HG02642 (cell line): Measurements from ENCODE around the gene HNRNPF.
"Not testable (repeated sequence)": the region's sequence is repeated elsewhere in the genome, so short reads cannot be mapped to it uniquely, and the experiment has no call there.

Experiments used
- ATAC-seq: cut with Tn5 transposase; IDR thresholded peaks from one replicate; pipeline ENCODE4 v1.9.1; 2021; ENCODE audit warnings: mild to moderate bottlenecking; ENCODE audit not compliant: unreplicated experiment, poor library complexity

Gene HNRNPF, protein sequence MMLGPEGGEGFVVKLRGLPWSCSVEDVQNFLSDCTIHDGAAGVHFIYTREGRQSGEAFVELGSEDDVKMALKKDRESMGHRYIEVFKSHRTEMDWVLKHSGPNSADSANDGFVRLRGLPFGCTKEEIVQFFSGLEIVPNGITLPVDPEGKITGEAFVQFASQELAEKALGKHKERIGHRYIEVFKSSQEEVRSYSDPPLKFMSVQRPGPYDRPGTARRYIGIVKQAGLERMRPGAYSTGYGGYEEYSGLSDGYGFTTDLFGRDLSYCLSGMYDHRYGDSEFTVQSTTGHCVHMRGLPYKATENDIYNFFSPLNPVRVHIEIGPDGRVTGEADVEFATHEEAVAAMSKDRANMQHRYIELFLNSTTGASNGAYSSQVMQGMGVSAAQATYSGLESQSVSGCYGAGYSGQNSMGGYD

DNA sequence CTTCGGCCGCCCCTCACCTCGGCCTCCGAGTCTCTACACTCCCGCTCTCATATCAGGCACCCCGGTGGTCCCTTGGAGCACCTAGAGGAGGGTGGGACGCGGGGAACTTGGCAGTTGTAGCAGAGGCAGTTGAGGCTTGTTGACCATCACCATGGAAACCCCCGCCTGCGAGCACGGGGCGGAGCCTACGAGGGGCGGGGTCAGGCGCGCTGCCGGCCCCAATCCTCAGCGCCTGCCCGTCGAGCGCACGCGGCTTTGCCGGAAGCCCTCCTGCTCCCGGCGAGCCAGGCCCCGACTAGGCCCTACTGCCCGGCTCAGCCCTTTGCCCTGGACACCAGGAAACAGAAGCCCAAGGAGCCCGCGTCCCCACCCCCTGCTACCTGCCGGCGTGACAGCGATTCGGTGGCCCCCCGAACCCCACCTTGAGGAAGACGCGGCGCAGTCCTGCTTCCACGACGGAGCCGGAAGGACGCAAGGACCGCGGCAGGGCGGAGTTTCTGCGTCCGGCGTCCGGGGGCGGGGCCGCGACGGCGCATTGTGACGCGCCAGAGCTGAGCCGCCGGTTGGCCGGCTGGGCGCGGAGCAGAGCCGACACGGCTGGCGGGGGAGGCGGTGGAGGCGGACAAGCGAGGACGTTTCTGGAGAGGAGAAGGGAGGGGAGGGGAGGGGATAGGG is at the start of gene HNRNPF:
Gene HNRNPF (minus strand): TSS at position 477 of the 675 bp plus-strand sequence. CDS start 21,302 bp downstream, outside the sequence.
- peak; percentile 71 for ATAC-seq

DNA sequence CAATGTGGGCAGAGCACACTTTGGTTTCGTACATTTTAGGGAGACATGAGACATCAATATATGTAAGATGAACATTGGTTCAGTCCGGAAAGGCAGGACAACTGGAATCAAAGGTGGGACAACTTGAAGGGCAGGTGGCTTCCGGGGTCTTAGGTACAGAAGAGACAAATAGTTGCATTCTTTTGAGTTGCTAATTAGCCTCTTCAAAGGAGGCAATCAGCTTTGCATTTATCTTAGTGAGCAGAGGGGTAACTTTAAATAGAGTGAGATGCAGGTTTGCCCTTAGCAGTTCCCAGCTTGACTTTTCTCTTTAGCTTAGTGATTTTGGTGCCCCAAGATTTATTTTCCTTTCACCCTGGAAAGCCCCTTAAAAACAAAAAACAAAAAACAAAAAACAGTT is 49.2 kb upstream of the HNRNPF start:
- ATAC-seq, result no peak

DNA sequence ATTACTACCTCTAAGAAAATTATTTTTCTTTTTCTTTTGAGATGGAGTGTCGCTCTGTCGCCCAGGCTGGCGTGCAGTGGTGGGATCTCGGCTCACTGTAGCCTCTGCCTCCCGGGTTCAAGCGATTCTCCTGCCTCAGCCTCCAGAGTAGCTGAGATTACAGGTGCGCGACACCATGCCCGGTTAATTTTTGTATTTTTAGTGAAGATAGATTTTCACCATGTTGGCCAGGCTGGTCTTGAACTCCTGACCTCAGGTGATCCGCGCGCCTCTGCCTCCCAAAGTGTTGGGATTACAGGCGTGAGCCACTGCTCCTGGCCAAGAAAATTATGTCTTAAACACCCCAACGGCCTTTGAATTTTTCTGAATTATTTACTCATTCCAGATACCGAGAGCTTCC is 47.6 kb upstream of the HNRNPF start:
- ATAC-seq, result not testable (repeated sequence)

DNA sequence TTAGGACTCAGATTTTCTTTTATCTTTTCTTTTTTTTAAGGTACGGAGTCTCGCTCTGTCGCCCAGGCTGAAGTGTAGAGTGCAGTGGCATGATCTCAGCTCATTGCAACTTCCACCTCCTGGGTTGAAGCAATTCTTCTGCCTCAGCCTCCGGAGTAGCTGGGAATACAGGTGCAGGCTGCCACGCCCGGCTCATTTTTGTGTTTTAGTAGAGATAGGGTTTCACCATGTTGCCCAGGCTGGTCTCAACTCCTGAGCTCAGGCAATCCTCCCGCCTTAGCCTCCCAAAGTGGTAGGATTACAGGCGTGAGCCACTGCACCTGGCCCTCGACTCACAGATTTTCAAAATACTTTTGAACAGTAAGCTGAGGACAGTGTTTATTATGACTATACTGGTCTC is 45.0 kb upstream of the HNRNPF start:
- not testable (repeated sequence) for ATAC-seq

DNA sequence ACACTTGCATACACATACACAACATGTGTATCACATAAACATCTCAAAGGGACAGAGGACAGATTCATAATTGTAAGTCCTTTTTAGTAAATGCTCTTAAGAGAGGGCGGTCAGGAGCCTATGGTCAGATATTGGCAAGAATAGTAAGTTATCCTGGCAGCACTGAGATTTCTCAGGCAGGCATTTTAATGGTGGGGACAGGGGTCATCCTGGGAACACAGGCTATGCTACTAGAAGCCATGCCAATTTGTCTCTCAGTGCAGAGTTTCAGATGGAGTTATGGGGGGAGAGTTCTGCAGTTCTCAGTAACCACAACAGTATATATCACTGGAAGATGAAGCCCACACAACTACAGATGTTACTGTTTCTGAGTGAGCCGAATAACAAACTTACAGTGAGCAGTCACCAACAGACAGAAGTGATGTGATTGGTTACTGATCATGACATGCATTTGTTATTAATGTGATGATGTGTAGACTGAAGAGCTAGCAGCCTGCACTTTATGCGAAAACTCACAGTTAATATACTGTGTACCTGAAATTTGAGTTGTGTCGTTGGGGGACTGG is 44.4 kb upstream of the HNRNPF start:
- no peak for ATAC-seq

DNA sequence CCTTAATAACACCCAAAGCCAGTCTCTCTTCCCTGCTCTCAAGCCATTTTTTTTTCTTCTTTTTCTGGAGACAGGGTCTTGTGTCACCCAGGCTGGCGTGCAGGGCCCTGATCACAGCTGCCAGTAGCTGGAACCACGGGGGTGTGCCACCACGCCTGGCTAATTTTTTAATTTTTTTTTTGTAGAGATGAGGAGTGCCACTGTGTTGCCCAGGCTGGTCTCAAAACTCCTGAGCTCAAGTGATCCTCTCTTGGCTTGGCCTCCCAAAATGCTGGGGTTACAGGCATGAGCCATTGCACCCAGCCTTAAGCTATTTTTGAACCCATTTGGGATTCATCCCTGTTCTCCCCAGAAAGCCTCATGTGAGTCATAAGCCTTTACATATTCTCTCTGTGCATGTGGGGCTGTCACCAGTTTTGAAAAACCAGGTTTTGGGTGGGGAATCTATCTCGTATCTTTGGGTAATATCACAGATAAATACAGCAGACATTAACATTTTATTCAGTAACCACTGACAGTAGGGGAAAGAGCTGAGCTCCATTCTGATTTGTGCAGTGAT is 43.4 kb upstream of the HNRNPF start:
- no peak for ATAC-seq

DNA sequence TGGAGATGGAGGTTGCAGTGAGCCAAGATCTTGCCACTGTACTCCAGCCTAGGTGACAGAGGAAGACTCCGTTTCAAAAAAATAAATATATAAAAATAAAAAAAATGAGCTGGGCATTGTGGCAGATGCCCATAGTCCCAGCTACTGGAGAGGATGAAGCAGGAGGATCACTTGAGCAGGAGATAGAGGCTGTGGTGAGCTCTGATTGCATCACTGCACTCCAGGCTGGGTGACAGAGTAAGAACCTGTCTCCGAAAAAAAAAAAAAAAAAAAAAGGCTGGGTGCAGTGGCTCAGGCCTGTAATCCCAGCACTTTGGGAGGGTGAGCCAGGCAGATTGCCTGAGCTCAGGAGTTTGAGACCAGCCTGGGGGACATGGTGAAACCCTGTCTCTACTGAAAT is 39.8 kb upstream of the HNRNPF start:
- ATAC-seq, result no peak

DNA sequence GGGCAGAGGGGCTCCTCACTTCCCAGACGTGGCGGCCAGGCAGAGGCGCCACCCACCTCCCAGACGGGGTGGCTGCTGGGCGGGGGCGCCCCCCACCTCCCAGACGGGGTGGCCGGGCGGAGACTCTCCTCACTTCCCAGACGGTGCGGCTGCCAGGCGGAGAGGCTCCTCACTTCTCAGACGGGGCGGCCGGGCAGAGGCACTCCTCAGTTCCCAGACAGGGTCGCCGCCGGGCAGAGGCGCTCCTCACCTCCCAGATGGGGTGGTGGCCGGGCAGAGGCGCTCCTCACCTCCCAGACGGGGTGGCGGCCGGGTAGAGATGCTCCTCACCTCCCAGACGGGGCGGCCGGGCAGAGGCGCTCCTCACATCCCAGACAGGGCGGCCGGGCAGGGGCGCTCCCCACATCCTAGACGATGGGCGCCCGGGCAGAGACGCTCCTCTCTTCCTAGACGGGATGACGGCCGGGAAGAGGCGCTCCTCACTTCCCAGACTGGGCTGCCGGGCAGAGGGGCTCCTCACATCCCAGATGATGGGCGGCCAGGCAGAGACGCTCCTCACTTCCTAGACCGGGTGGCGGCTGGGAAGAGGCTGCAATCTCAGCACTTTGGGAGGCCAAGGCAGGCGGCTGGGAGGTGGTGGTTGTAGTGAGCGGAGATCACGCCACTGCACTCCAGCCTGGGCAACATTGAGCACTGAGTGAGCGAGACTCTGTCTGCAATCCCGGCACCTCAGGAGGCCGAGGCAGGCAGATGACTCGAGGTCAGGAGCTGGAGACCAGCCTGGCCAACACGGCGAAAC is 37.4 kb upstream of the HNRNPF start:
- not testable (repeated sequence) for ATAC-seq

DNA sequence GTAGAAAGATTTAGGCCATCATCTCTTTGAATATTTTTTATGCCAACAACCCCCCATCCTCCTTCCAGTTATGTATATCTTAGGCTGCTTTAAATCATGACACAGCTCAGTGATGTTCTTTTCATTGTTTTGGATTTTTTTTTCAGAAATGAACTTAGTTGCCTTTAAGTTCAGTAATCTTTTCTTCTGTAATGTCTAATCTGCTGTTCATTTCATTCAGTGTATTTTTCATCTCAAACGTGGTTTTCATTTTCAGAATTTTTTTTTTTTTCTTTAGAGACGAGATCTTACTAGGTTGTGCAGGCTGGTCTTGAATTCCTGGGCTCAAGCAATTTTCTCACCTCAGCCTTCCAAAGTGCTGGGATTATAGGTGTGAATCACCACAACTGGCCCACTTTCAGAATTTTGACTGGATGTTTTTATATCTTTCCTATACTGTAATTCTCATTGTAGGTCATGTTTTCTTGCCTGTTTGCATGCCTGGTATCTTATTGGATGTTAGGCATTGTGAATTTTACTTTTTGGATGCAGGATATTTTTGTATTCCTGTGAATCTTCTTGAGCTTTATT is 36.0 kb upstream of the HNRNPF start:
- ATAC-seq, result no peak

DNA sequence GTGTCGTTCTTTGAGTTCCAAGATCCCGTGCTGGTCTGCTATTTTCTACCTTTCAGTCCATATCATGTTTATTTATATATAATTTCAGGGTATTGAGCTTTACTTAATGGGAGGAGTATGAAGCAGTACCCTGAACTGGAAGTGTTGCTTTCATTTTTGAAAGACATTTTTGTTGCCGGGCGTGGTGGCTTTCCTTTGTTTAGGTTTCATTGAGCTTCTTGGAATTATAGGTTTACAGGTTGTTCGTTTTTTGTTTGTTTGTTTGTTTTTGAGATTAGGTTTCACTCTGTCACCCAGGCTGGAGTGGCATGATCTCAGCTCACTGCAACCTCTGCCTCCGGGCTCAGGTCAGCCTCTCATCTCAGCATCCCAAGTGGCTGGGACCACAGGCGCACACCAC is 35.3 kb upstream of the HNRNPF start:
- ATAC-seq, result no peak

DNA sequence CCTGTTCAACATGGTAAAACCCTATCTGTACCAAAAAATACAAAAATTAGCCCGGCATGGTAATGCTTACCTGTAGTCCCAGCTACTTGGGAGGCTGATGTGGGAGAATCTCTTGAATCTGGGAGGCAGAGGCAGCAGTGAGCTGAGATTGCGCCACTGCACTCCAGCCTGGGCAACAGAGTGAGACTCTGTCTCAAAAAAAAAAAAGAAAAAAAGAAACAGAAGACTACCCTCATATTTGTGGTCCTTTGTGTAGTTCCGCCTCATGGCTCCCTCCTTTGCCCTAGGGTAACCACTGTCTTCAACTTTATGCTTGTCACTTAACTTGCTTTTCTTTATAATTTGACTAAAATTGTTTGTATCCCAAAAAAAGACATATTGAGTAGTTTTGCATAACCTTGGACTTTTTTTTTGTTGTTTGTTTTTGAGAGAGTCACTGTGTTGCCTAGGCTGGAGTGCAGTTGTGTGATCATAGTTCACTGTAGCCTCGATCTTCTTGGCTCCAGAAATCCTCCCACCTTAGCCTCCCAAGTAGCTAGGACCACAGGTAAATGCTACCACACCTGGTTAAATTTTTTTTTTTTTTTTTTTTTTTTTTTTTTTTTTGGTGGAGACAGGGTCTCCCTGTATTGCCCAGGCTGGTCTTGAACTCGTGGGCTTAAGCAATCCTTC is 31.6 kb upstream of the HNRNPF start:
- ATAC-seq, result no peak

DNA sequence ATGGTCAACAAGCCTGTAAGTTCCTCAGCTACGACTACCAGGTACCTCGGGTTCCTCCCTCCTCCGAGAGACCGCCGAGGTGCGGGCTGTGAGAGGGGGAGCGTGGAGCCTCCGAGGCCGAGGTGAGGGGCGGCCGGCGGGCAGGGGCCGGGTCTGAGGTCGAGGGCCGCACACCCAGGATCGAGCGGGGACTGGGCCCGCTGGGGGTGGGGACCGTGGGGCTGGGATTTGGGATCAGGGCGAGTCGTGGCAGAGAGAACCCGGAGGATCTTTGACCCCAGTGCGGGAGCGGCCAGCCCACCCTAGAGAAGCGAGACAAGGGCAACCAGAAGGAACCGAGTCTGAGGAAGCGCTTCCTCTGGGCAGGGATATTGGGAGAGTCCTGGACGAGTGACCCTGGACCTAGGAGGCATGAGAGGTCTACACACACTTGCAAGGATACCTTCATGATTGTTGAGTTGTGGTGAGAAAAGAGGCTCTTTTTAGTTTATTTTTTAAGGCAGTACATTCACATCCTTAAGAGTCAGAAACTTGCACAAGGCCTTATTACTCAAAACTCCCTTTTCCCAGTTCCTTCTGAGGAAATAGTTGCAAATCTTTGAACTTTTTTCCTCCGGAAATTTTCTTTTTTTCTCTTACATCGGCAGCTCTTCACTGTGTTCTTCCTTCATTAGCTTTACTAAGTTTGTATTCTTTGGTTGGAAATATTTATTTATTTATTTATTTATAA is 28.3 kb upstream of the HNRNPF start:
- no peak for ATAC-seq

DNA sequence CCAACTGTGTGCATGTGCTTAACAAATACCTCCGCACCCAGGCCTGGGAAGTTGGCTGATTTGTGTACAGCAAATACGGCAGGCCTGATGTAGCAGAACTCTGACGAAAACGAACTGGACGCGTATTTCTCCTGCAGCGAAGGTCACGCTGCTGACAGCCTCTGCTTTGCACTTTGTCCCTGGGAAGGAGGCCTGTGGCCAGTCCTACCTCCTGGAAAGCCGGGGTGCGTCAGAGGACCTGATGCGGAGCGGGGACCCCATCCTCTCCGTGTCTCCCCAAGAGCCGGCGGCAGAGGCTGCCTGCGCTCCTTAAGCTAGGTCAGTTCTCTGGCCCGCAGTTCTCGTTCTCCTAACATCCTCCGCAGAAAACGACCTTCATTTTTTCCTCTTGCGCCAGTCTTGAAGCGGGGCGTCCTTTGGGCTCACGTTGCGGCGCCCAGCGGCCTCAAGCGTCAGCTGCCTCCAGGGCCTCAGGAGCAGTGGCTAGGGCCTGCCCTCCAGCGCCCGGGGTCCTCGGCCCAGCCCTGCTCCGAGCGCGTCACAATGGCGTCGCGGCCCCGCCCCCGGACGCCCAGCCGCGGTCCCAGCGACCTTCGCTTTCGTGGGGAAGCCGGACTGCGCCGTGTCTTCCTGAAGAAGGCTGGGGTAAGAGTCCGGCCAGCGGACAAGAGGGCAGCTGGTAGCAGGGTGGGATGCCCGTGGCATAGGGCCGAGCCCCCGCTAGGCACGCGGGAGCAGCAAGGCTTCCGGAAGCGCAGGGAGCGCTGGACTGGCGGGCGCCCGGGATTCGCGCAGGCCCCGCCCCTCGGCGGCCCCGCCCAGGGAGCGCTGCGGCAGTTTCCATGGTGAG is 27.5 kb upstream of the HNRNPF start, which contains the start of gene ZNF487:
Gene ZNF487 (plus strand): TSS at position 821 of the 850 bp plus-strand sequence. CDS start 38,703 bp downstream, outside the sequence.
- peak; percentile 97 for ATAC-seq

DNA sequence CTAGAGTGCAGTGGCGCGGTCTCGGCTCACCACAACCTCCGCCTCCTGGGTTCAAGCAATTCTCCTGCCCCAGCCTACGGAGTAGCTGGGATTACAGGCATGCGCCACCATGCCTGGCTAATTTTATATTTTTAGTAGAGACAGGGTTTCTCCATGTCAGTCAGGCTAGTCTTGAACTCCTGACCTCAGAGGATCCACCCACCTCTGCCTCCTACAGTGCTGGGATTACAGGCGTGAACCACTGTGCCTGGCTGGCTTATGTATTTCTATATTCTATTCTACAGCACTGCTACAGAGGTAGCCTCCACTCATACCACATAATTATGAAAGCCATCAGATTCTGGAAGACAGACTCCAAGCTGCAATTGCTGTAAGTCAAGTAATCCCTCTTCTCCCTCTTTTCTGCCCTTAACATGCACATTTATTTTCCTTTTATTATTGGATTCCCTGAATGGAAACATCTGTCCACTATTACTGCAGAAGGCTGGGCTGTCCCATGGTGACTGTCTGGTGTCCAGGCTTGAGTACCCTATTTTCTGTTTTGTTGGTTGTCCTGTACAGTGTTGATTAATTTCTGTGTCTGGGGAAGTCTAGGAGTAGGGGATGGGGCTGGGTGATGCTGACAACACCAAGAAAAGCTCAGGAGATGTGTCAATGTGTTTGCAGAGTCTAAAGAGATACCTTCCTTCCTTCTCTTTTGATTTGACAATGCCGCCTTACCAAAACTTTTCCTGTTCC is 22.1 kb upstream of the HNRNPF start:
- no peak for ATAC-seq

DNA sequence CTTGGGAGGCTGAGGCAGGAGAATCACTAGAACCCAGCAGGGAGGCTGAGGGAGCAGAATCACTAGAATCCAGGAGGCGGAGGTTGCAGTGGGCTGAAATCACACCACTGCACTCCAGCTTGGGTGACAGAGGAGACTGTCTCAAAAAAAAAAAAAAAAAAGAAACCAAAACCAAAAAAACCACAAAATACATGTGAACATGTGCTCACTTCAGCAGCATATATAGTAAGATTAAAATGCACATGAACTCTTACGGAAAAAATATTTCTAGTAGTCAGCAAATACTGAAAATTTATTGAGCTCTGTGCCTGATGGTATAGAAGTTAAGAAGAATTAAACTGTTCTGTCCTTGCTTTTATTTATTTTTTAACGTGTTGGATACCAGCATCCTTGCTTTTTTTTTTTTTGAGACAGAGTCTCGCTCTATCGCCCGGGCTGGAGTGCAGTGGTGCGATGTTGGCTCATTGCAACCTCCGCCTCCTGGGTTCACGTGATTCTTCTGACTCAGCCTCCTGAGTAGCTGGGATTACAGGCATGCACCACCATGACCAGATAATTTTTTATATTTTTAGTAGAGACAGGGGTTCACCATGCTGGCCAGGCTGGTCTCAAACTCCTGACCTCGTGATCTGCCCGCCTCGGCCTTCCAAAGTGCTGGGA is 18.3 kb upstream of the HNRNPF start:
- peak; percentile 78 for ATAC-seq

DNA sequence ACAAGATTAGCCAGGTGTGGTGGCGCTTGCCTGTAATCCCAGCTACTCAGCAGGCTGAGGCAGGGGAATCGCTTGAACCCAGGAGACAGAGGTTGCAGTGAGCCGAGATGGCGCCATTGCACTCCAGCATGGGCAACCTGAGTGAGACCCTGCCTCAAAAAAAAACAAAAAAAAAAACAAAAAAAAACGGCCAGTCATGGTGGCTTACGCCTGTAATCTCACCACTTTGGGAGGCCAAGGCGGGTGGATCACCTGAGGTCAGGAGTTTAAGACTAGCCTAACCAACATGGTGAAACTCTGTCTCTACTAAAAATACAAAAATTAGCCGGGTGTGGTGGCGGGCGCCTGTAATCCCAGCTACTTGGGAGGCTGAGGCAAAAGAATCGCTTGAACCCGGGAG is 17.5 kb upstream of the HNRNPF start:
- ATAC-seq, result not testable (repeated sequence)

DNA sequence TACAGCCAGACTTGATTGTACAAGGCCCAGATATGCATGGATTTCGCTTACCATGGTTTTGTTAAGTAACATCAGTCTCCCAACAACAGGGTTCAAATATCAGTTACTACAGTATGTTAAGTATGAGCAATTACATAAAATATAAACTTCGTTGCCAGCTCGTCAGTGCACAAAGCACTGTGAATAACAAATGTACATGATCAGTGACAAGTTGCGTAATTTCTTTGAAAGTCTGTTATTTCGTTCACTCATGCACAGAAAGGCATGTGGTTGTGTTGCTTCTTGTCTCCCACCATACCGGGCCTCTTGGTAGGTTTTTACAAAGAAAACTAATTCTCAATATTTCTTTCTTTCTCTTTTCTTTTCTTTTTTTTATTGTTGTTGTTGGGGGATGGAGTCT is 15.4 kb upstream of the HNRNPF start:
- ATAC-seq, result no peak
